ENCODE data around the gene SNTG2.
"Not testable (repeated sequence)": the region's sequence is repeated elsewhere in the genome, so short reads cannot be mapped to it uniquely, and the experiment has no call there.

SNTG2 gene

DNA sequence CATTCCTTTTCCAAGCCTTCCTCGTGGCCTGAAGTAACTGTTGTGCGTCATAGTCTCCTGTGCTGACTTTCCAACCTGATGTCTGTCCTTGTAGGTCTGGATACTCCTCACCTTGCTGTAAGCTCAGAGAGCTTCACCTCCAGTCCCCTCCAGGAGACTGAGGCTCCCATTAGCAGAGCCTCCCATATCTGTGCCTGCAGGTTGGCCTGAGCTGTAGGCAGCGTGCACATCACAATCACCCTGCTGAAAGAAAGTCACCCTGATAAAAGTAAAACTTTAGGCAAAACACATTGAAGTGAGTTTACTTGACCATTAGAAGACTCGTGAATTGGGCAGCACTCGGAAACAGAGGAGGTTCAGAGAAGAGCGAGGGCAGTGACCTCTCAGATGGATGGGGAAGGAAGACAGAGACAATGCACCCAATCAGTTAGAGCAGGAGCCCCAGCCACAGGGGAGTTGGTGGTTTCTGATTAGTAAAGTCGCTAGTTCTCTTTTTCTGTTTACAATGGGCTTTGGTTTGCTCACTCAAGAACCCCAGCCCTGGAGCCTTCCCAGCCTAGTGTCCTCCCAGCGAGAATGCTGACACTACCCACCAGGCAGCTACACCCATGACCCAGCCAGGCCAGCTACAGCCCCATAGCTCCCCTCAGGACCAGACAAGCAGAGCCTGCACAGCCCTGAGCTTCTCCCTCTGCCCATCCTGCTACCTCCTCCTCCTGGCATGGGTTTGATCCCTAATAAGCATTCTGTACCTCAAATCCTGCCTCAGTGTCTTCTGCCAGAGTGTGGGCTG is 450.5 kb downstream of the SNTG2 start:
- DNase-seq, result no peak

DNA sequence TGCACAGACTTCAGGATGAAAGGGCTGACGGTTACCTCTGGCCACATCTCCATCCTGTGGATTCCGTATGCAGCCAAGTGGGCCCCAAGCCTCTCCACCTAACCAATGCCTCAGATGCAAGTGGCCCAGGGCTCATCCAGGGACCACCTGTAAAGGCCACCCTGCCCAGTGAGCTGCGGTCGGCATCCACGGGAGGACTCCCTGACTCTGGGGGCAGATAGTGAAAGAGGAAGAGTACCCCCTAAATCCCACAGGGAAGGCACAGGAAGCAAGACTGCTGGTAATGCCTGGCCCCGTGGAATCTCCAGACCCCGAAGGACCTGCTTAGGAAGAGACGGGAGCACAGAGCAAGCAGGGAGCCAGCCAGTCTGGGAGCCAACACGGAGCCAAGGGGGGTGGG is 451.4 kb downstream of the SNTG2 start:
- DNase-seq, result no peak

DNA sequence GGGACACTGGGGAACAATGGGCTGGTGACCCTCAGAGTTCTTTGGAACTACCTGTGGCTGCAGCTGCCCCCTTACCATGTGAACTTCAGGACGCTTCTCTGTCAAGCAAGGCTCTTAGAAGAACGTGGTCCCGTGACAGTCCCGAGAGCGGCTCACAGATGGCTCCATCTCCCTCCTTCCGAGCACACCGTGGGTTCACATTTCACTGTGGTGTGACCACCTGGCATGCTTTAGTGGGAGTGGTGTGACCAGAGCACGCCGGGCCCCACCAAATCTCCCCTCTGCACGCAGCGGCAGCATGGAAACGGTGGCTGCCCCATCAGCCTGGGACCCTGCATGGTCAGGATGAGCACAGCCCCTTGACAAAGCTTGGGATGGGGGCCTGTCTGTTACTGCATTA is 452.9 kb downstream of the SNTG2 start:
- no peak for DNase-seq

DNA sequence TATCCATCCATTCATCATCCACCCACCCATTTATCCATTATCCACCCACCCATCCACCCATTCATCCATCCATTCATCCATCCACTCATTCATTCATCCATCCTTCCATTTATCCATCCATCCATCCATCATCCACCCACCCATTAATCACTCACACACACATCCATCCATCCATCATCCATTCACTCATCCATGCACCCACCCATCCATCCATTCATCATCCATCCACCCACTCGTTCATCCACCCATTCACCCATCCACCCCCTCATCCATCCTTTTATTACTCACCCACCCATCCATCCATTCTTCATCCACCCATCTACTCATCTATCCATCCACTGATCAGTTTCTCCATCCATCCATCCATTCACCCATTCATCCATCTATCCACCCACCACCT is 454.5 kb downstream of the SNTG2 start:
- DNase-seq, result no peak

DNA sequence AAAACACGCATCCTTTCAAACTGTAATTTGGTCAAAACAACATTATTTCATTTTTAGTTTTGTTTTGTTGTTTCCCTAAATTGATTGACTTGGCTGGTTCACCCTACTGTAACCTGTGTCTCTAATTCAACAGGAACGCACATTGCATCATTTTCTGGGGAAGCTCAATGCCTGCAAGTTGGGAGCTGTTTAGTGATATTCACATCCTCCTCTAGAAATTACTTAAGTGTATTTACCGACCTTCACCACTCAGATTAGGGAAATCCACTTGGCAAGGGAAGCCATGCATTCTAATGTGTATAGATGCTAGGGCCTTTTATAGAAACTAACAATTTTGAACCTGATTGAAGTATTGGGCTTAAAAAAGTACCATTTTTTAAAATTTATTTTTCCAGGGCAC is 455.3 kb downstream of the SNTG2 start:
- DNase-seq, result no peak

DNA sequence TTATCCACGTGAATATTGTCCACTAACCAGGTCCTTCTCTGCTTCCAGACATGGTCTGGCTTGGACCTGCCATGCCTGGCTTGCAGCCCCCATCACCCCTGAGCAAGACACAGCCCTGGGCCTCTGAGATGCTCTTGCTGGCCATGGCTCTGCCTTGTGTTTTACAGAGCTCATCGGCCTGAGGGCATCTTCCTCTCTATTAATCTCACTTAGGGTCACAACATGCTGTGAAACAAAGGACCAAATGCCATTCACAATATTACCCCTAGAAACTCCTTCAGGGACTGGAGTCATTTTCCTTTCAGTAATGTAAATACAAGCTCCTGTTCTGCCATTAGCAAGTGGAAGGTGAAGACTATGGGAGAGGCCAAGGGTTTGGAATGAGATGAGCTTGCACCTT is 455.8 kb downstream of the SNTG2 start:
- DNase-seq, result no peak

DNA sequence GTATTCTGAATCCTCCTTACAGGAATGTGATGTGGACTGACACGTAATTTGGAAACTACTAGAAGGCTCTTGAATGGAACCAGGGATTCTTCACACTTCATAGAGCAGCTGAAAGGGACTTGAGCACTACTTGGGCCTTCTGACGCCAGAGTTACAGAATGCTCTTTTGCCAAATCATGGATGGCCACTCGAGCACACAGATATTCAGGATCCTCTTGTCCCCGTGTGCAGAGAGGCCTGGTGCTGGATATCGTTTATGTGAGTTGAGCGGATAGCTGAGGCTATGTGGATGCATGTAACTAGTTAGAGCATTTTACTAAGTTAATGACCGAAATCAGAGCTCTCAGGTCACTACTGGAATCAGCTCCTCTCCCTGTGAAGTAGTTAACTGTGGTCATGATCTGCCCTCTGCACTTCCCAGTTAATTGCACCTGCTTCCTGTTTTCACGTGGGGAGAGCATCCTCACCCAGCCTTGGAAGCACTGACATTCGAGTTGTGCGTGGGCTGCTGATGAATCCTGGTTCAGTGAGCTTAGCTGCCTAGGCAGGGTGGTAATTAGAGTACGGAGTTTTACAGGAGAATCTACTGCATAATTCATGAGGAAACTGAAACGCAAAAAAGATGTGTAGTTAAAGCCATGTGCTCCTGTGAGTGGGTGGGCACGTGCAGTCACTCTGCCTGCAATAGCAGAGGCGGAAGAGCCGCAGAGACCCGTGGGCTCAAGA is 457.5 kb downstream of the SNTG2 start:
- no peak for DNase-seq

DNA sequence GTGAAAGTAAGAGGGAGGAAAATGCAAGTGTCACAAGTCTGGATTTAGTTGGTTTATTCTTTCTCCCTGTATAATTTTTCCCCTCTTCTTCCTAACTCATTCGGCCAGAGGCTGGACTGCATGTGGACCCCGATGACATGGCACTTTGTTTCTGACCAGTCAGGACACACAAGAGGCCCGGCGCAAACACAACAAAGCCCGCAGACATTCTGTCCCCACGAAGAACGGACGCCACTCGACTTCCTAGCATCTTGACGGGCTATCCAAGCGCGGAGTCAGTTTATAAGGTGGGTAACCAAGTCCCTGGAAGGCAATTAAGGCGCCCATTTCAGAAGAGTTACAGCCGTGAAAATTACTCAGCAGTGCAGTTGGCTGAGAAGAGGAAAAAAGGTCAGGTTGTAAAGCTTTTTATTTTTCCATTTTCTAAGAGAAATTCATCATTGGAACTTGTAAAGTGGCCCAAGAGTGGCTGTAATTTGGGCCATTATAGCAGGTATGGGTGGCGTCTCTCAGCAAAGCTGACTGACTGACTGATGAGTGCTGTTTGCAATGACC is 462.6 kb downstream of the SNTG2 start, which contains the start of gene TPO:
Gene TPO, plus strand, starts transcription at position 308 of the 555 bp plus-strand sequence. CDS start 946 bp downstream, outside the sequence.
- no peak for DNase-seq

DNA sequence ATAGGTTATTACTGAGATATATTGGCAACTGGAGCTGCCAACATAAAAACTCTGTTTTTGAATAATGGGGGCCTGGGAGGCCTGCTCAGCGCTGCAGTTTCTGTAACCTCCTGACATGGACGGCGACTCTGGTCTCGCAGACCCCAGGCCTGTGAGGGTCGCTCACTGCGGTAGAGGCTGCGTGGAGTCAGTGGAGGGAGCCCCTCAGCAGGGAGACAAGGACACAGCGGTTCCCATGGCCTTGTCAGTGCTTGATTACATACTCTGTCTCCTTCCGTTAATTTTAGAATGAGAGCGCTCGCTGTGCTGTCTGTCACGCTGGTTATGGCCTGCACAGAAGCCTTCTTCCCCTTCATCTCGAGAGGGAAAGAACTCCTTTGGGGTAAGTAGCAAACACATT is 463.5 kb downstream of the SNTG2 start:
- no peak for DNase-seq

DNA sequence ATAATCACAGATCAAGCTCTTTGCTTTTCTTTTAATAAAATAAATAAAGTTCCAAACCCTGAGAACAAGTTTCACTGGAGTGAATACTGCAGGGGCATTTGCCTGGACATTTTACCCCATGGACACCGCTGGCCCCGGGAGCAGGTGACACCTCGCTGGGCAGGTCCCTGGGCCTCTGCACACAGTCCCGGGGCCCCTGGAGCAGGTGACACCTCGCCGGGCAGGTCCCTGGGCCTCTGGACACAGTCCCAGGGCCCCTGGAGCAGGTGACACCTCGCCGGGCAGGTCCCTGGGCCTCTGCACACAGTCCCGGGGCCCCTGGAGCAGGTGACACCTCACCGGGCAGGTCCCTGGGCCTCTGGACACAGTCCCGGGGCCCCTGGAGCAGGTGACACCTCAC is 464.3 kb downstream of the SNTG2 start:
- DNase-seq, result not testable (repeated sequence)

DNA sequence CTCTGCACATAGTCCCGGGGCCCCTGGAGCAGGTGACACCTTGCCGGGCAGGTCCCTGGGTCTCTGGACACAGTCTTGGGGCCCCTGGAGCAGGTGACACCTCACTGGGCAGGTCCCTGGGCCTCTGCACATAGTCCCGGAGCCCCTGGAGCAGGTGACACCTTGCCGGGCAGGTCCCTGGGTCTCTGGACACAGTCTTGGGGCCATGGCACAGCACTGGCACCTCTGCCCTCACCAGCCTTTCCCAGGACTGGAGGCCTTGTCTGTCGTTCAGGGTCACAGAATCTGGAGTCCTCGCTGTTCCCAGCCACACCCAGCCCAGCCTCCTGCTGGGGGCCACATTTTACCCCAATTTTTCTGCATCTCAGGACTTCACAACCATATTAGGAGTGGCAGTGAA is 464.9 kb downstream of the SNTG2 start:
- DNase-seq, result no peak

All from stimulated activated CD8-positive, alpha-beta memory T cell treated with anti-CD3 and anti-CD28 coated beads, Interleukin-4, amount 100 ng/mL, for 48 hours (primary cell).